Measurements from ENCODE around the gene KCNJ12.
"Not testable (repeated sequence)": the region's sequence is repeated elsewhere in the genome, so short reads cannot be mapped to it uniquely, and the experiment has no call there.

GRCh38 chr17:21433971-21434370 lies 57.8 kb downstream of the KCNJ12 start:
- not testable (repeated sequence) for TF ChIP-seq TEAD1 (CRISPR knock-in tag; IDR thresholded peaks at IDR 0.05); NR2C2 (CRISPR knock-in tag; IDR thresholded peaks at IDR 0.05); NFYB (CRISPR knock-in tag; conservative IDR thresholded peaks at IDR 0.05; ENCODE audit: low read depth); CTCF (IDR thresholded peaks at IDR 0.05); EMX1 (CRISPR knock-in tag; IDR thresholded peaks at IDR 0.05); ERG (CRISPR knock-in tag; IDR thresholded peaks at IDR 0.05); NR3C1 (CRISPR knock-in tag; conservative IDR thresholded peaks at IDR 0.05; ENCODE audit: low read depth); MAX (CRISPR knock-in tag; IDR thresholded peaks at IDR 0.05); ARID4B (CRISPR knock-in tag; IDR thresholded peaks at IDR 0.05; ENCODE audit: borderline replicate concordance); ATF6 (CRISPR knock-in tag; IDR thresholded peaks at IDR 0.05); ZNF512 (CRISPR knock-in tag; IDR thresholded peaks at IDR 0.05; ENCODE audit: borderline replicate concordance); ZBTB43 (CRISPR knock-in tag; IDR thresholded peaks at IDR 0.05)
